Keratinocyte (primary cell): Measurements from ENCODE around the gene FLT3. TPM values are rescaled to one million over a fixed set of nuclear protein-coding genes. Genes with fewer than 3 reads are reported as not detected.

Source experiments
- DNase-seq: peaks from one replicate; pipeline ENCODE4 v3.0.0-alpha.2; 2011; ENCODE audit warnings: low read depth, missing footprints, low spot score
- FAIRE-seq: peaks from 2 replicates; lab custom pipeline; 2011; peaks lifted over from hg19 to GRCh38; lab: Jason Lieb, UNC
- H2AFZ ChIP-seq: 2 replicates; pipeline ENCODE4 v1.6.0; 2012; ENCODE audit warnings: low read length, control low read depth, inconsistent platforms; ENCODE audit not compliant: control insufficient read depth
- H3K27ac ChIP-seq: 2 replicates; pipeline ENCODE4 v1.5.1; 2011; ENCODE audit warnings: low read length; ENCODE audit not compliant: control insufficient read depth, insufficient read depth
- H3K27me3 ChIP-seq: 3 replicates; pipeline ENCODE4 v1.6.0; 2011; ENCODE audit warnings: low read length; ENCODE audit not compliant: control insufficient read depth, insufficient read depth; ENCODE audit errors: extremely low read depth
- H3K36me3 ChIP-seq, 2 experiments: 2 replicates in 1 of 2; 3 replicates in 1 of 2; pipeline ENCODE4 v1.5.1; 2011; ENCODE audit warnings: low read length in 2 of 2, mild to moderate bottlenecking in 1 of 2; ENCODE audit not compliant: control insufficient read depth in 2 of 2, insufficient read depth in 2 of 2; ENCODE audit errors: extremely low read depth in 1 of 2
- H3K4me1 ChIP-seq: 3 replicates; pipeline ENCODE4 v1.5.1; 2011; ENCODE audit warnings: low read length; ENCODE audit not compliant: control insufficient read depth, insufficient read depth; ENCODE audit errors: extremely low read depth
- H3K4me2 ChIP-seq: 3 replicates; pipeline ENCODE4 v1.6.0; 2011; ENCODE audit warnings: low read depth, low read length; ENCODE audit not compliant: control insufficient read depth, insufficient read depth; ENCODE audit errors: extremely low read depth
- H3K4me3 ChIP-seq, 3 experiments: fragments of 200-600 bp in 1 of 3; sonication (generic) in 1 of 3; 2 replicates in 2 of 3; 3 replicates in 1 of 3; pipeline ENCODE4 v1.5.1; 2011 to 2016; ENCODE audit warnings: low read length in 3 of 3, mild to moderate bottlenecking in 3 of 3, control low read depth in 2 of 3, inconsistent platforms in 1 of 3, low read depth in 1 of 3, mixed read lengths in 1 of 3, mixed run types in 1 of 3, moderate library complexity in 1 of 3; ENCODE audit not compliant: control insufficient read depth in 2 of 3, insufficient read depth in 2 of 3; ENCODE audit errors: extremely low read depth in 1 of 3
- H3K79me2 ChIP-seq: 2 replicates; pipeline ENCODE4 v1.6.0; 2012; ENCODE audit warnings: low read length; ENCODE audit not compliant: control insufficient read depth, insufficient read depth
- H3K9ac ChIP-seq: 3 replicates; pipeline ENCODE4 v1.6.0; 2011; ENCODE audit warnings: low read length; ENCODE audit not compliant: control insufficient read depth, insufficient read depth; ENCODE audit errors: extremely low read depth
- H3K9me1 ChIP-seq: 3 replicates; pipeline ENCODE4 v1.6.0; 2011; ENCODE audit warnings: low read length; ENCODE audit not compliant: control insufficient read depth, insufficient read depth; ENCODE audit errors: extremely low read depth
- H3K9me3 ChIP-seq: 2 replicates; pipeline ENCODE4 v1.5.1; 2012; ENCODE audit warnings: low read depth, low read length; ENCODE audit not compliant: control insufficient read depth
- H4K20me1 ChIP-seq: 3 replicates; pipeline ENCODE4 v1.6.0; 2011; ENCODE audit warnings: low read length; ENCODE audit not compliant: control insufficient read depth, insufficient read depth; ENCODE audit errors: extremely low read depth
- CTCF ChIP-seq, 3 experiments: IDR thresholded peaks in 1 of 3; conservative IDR thresholded peaks in 1 of 3; optimal IDR thresholded peaks in 1 of 3; 2 replicates in 2 of 3; 3 replicates in 1 of 3; pipeline versions ENCODE3 to v1.5.1; 2011; ENCODE audit warnings: low read length in 3 of 3, mild to moderate bottlenecking in 3 of 3, moderate library complexity in 2 of 3, control low read depth in 1 of 3, inconsistent platforms in 1 of 3; ENCODE audit not compliant: insufficient read depth in 2 of 3; ENCODE audit errors: extremely low read depth in 1 of 3
- EZH2 ChIP-seq: IDR thresholded peaks from one replicate; pipeline ENCODE4 v1.6.1; 2012; ENCODE audit warnings: inconsistent platforms, mild to moderate bottlenecking, low read length, moderate library complexity
- dilution Hi-C: fragments of 300-500 bp; cut with MboI; formaldehyde crosslinking; loops from one replicate; pipeline ENCODE4 v1.7.0; 2020; ENCODE audit warnings: low sequenced_read_pairs; ENCODE audit not compliant: extremely low pct_ligation_motif_present
- polyA plus RNA-seq, 5 experiments: library from polyadenylated mRNA; depleted of rRNA in 3 of 5; stranded (reverse) in 3 of 5; stranded (forward) in 1 of 5; unstranded in 1 of 5; fragments of >200 nt; gene quantifications; 1 replicate in 1 of 5; 2 replicates in 3 of 5; 3 replicates in 1 of 5; pipeline versions ENCODE4 v1.2.1 to v1.2.3, GENCODE V29; 2011 to 2012; ENCODE audit warnings: missing spikeins in 2 of 5, low read depth in 1 of 5, low replicate concordance in 1 of 5

FLT3 gene
- polyA plus RNA-seq, 1 donor (not counting 4 experiments of a cell fraction or from before 2014, with no cell fraction given) = not detected

GRCh38 chr13:28002886-28003698 lies 97.3 kb downstream of the FLT3 start:
- Histone ChIP-seq H4K20me1 (no peaks in the 10 kb centered on the region), H3K27me3 (no peaks in the 10 kb centered on the region), H3K9me3 (no peaks in the 10 kb centered on the region), H3K4me3 (no peak overlapping the region), H3K4me2 (no peak overlapping the region), H3K79me2 (no peaks in the 10 kb centered on the region), H3K9ac (no peak overlapping the region), H3K9me1 (no peaks in the 10 kb centered on the region), H2AFZ (no peak overlapping the region), H3K36me3 (no peaks in the 10 kb centered on the region), H3K4me1 (no peaks in the 10 kb centered on the region), H3K27ac (no peak overlapping the region)
- DNase-seq (no peak), FAIRE-seq (no peak)
- dilution Hi-C loops = no loop called here
- TF ChIP-seq EZH2 (no peak), CTCF (optimal IDR thresholded peaks at IDR 0.05 in 1 of 3, IDR thresholded peaks at IDR 0.05 in 1 of 3, conservative IDR thresholded peaks at IDR 0.05 in 1 of 3; ENCODE audit: extremely low read depth in 1 of 3, insufficient read depth in 2 of 3, low read length in 3 of 3) (no peak)

- H3K36me3 ChIP-seq = no peaks in the 10 kb centered on the region
- dilution Hi-C loops = no loop called here
- no peak for FAIRE-seq
Observed at GRCh38 chr13:28001837-28002473, 98.4 kb downstream of the FLT3 start.

More at GRCh38 chr13:28001837-28002473, 98.4 kb downstream of the FLT3 start:
- no peaks in the 10 kb centered on the region for H4K20me1 ChIP-seq
- no peak for TF ChIP-seq CTCF (optimal IDR thresholded peaks at IDR 0.05 in 1 of 3, IDR thresholded peaks at IDR 0.05 in 1 of 3, conservative IDR thresholded peaks at IDR 0.05 in 1 of 3; ENCODE audit: extremely low read depth in 1 of 3, insufficient read depth in 2 of 3, low read length in 3 of 3)
- TF ChIP-seq EZH2 = no peak
- no peak overlapping the region for H3K27ac ChIP-seq
- H3K4me2 ChIP-seq = no peak overlapping the region
- H3K27me3 ChIP-seq = no peaks in the 10 kb centered on the region
- H3K9ac ChIP-seq = no peak overlapping the region
- H3K79me2 ChIP-seq = no peaks in the 10 kb centered on the region
- DNase-seq = no peak
- no peak overlapping the region for H2AFZ ChIP-seq
- no peaks in the 10 kb centered on the region for H3K9me1 ChIP-seq
- H3K4me1 ChIP-seq = no peaks in the 10 kb centered on the region
- no peak overlapping the region for H3K4me3 ChIP-seq
- no peaks in the 10 kb centered on the region for H3K9me3 ChIP-seq
